Testis (tissue), 2 donors: ENCODE data around the gene EMILIN3.

Experiments used
- CTCF ChIP-seq, 3 experiments: fragments of 450-650 bp in 2 of 3; fragments of 200-600 bp in 1 of 3; sonication (generic) in 1 of 3; IDR thresholded peaks; one replicate each; pipeline ENCODE4 v1.5.1; 2016 to 2019; ENCODE audit warnings: antibody characterized with exemption in 3 of 3, mild to moderate bottlenecking in 2 of 3, moderate library complexity in 1 of 3
- POLR2A ChIP-seq: fragments of 450-650 bp; IDR thresholded peaks from one replicate; pipeline ENCODE4 v1.6.1; 2017; ENCODE audit warnings: antibody characterized with exemption, mild to moderate bottlenecking, moderate library complexity

GRCh38 chr20:41393705-41394066 is 27.1 kb upstream of the EMILIN3 start:
- TF ChIP-seq CTCF (IDR thresholded peaks at IDR 0.05) (no peak), POLR2A (no peak)
